Stromal cell of bone marrow (primary cell): ENCODE data around the gene INTS11.

Experiments
- DNase-seq: peaks from one replicate; pipeline ENCODE4 v3.0.0-alpha.2; 2012; ENCODE audit warnings: low read depth

The INTS11 gene

GRCh38 chr1:1299686-1300351 lies 24.6 kb downstream of the INTS11 start:
- DNase-seq: no peak

DNA sequence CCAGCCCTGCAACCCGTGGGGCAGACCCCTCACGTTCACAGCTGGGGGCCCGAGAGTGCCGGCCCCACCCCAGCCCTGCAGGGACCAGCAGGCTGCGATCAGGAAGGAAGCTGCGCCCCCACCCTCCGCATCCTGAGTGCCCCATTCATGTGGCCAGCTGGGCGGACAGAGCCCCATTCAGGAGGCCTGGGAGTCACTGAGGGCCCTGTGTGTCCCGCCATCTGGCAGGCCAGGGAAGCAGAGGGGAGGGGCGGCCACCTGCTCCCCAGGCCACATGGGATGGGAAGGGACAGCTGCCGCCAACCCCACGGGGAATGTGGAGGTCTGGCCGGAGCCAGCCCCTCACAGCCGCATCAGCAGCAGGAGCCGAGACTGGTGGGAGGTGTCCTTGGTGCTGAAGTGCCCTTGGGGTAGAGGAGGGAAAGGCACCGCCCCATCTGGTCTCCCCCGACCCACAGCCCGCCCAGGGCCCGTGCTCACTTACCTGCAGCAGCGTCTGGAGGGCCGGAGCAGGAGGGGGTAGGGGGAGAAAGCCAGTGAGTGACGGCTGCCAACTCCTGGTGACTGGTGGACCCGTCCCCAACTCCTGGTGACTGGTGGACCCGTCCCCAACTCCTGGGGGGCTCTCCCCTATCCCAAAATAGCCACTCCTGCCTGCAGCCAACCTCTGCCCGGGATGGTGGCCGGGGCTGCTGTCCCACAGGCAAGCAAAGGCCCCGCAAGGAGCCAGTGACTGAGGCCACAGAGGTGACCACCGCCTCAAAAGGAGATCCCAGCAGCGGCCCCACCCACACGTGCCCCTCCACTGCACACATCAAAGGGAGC lies 25.4 kb downstream of the INTS11 start:
- no peak for DNase-seq

- no peak for DNase-seq
Measured at GRCh38 chr1:1297802-1298424, 26.5 kb downstream of the INTS11 start.

DNA sequence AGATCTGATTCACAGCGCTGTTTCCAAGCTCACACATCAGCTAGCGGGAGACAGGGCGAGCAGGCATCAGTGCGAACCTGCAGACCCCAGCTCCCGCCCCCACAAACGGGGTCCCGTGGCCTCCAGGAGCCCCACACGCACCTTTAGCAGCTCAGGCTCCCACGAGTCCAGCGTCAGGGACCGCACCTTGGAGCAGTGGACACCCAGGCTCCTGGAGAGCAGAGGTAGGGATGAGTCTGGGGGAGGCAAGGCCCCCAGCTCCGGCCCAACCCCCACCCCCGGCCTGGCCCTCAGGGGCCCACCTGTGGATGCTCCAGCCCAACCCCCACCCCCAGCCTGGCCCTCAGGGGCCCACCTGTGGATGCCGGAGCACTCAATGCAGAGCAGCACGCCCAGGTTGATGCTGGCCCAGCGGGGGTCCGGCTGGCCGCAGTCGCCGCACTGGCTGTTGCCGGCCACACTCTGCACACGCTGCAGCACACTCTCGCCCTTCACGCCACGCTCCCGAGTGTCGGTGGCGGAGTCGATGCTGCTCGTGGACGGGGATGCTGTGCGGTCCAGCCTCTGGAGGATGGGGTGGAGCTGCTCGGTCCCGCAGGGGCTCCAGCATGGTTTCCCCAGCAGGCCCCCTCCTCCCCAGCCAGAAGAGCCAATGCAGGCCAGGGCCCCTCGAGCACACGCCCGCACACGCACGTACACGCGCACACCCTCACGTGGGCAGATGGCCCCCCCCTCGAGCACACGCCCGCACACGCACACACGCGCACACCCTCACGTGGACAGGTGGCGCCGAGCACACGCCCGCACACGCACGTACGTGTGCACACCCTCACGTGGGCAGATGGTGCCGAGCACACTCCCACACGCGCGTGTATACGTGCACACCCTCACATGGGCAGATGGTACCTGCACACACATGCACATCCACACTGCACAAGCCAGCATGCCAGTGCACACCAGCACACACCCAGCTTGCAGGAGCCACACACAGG lies 28.1 kb downstream of the INTS11 start:
- no peak for DNase-seq

DNA sequence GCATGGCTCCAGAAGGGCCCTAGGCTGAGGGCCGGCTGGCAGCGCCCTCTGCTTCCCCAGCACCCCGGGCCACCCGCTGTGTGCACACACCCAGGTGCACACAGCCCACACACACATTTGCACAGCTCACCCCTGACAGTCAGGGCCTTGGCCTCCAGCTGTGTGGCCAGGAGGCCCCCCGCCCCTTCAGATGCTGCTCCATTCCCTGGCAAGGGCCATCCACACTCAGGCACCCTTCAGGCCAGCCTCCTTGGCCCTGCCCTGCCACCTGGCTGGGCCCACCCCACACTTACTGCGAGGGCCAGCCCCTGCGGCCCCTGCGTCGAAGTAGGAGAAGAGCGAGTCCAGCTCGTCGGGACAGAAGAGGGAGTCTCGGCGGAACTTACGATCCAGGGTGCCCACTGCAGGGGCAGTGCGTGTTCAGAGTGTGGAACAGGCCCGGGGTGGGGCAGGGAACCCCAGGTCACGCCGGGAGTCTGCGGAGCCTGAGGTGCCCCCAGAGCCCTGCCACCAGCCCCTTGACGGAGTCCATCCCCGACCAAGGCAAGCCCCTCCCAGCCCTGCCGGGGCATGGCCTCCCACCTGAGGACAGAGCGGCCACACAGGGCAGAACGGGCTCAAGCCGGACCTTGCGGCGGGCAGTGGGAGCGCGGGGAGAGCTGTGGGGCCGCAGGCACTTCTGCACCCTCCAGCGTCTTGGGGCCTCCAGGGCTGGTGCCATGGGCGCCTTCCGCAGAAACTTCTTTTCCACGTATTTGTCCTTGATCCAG lies 29.1 kb downstream of the INTS11 start:
- no peak for DNase-seq

DNA sequence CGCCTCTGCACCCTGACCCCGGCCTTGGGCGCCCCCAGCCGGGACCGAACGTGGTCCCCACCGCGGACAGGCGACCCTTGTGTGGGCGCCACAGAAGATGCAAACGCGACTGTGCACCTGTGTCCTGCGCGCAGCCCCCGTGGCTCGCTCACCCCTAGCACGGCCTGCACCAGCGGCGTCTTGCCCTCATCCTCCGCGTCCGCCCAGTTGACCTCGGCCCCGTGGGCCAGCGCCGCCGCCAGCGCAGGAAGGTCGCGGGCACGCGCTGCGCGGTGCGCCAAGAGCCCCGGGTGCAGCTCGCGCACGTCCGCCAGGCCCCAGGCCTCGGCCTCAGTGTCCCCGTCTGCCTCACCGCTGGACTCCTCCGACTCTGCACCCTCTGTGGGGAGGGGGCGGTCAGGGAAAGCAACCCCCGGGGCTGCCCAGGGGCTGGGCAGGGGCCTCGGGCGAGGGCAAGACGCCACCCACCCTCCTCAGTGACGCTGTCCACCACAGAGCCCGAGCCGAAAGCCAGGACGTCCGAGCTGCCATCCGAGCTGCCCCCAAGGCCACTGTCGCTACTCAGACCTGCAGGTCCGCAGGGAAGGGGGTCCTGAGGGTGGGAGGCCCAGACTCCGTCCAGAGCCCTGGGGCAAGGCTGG lies 30.1 kb downstream of the INTS11 start:
- no peak for DNase-seq

DNA sequence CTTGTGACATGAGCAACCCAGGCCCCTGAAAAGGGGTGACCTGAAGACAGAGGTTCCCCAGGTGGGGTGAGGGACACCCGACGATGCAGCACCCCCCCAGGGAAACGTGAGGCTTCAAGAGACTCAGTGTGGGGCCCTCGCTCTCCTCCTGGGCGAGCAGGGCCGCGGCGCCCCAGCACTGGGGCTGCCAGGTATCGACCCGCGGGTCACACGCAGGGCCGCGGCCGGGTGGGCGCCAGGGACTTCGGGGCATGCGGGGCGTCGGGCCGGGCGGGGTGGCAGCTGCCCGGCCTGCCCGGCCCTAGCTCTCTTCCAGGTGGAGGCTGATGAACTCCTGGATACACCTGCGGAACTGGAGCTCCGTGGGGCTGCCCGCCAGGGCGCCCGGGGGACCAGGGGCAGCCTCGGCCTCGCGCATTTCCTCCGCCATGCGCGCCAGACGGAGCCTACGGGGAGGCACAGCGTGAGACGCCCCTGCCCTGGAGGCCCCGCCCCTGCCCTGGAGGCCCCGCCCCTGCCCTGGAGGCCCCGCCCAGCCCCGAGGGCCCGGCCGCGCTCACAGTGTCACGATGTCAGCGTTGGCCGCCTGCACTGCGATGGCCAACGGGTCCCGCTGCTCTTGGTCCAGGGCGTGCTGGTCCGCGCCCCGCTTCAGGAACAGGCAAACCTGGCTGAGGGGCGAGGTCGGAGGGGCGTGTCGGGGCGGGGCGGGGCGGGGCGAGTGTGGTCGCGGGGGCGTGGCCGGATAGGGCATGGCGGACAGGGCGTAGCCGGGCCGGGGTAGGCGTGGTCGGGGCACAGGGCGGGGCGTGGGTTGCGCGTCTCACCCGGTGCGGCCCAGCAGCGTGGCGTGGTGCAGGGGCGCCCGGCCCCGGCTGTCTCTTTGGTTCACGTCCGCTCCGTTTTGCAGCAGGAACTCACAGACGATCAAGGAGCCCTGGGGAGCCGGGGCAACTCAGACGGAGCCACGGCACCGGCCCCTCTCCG lies 30.9 kb downstream of the INTS11 start:
- DNase-seq: no peak

DNA sequence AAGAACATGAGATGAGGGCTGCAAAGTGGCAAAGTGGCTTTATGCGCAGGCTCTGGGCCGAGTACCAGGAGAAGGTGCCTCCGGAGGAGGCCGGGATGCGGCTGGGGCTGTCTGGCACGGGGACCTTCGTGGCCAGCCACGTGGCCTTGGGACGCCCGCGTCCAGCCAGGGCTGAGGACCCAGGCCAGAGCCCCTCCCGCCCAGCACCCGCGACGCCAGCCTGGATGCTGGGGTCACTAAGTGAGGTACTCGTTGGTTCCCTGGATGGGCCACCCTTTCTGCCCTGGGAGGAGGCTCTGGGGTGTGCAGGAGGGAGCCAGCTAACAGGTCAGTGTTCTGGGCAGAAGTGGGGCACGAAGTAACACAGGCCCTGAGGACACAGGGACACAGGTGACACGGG lies 31.6 kb downstream of the INTS11 start:
- DNase-seq: no peak

- no peak for DNase-seq
Measured at GRCh38 chr1:1292442-1292779, 32.0 kb downstream of the INTS11 start.

- DNase-seq: no peak
Measured at GRCh38 chr1:1291548-1292441, 32.7 kb downstream of the INTS11 start.

GRCh38 chr1:1291023-1291528 lies 33.4 kb downstream of the INTS11 start:
- DNase-seq: no peak

DNA sequence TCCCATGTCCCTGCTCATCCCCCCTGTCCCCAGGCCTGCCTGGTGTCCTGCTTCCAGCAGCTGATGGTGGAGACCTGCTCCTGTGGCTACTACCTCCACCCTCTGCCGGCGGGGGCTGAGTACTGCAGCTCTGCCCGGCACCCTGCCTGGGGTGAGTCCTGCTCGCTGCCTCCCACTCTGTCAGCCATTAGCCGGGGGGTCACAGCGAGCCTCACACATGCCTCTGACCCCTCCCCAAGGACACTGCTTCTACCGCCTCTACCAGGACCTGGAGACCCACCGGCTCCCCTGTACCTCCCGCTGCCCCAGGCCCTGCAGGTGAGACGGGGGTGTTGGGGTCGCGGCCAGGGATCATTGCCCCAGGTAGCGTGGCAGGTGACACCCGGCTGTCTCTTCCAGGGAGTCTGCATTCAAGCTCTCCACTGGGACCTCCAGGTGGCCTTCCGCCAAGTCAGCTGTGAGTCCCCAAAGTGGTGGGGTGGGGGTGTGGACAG lies 34.2 kb downstream of the INTS11 start:
- no peak for DNase-seq

DNA sequence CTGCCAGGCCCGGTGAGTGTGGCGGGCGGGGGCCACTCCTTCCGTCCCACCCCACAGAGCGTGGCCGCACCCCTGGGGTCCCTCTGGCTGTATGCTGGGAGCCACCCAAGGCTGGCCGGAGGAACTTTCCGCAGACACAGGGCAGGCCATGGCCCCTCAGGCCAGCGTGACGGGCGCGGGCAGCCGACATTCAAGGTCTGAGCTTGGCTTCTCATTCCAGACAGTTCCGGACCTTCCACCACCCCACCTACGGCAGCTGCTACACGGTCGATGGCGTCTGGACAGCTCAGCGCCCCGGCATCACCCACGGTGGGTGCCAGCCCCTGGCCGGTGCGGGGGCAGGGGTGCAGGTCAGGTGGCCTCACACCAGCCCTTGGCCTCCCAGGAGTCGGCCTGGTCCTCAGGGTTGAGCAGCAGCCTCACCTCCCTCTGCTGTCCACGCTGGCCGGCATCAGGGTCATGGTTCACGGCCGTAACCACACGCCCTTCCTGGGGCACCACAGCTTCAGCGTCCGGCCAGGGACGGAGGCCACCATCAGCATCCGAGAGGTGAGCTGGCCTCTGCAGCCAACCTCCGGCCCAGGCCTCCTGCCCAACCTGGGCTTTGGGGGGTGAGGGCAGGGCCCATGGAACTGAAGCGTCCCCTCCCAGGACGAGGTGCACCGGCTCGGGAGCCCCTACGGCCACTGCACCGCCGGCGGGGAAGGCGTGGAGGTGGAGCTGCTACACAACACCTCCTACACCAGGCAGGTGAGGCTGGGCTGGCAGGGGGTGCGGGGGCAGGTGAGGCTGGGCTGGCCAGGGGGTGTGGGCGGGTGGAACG lies 37.0 kb downstream of the INTS11 start:
- no peak for DNase-seq

GRCh38 chr1:1286313-1287261 lies 37.9 kb downstream of the INTS11 start:
- DNase-seq: no peak

DNA sequence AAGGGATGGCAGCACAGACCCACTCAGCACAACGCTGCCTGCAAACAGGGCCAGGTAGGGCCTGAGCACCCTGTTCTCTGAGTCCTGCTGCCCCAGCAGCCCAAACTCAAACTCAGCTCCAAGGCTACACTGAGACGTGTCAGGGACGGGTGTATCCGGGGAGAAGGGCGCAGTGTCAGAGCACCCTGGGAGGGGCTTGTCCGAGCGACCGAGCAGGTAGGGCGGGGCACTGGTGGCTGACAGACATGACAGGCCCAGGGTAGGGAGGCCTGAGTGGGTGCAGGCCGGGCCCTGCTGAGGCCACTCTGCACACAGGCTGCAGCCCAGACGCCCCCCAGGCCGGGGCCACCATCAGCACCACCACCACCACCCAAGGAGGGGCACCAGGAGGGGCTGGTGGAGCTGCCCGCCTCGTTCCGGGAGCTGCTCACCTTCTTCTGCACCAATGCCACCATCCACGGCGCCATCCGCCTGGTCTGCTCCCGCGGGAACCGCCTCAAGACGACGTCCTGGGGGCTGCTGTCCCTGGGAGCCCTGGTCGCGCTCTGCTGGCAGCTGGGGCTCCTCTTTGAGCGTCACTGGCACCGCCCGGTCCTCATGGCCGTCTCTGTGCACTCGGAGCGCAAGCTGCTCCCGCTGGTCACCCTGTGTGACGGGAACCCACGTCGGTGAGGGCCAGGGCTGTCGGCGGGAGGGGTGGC lies 38.7 kb downstream of the INTS11 start:
- DNase-seq: no peak
